Panc1 (cell line): ENCODE results near the gene MTHFSD. TPM values are rescaled to one million over a fixed set of nuclear protein-coding genes. Genes with fewer than 3 reads are reported as not detected.

ENCODE experiments used
- ATAC-seq: fragments of 200-7000 bp; cut with Tn5 transposase; 2 replicates; pipeline ENCODE4 v1.9.1; 2020; ENCODE audit warnings: mild to moderate bottlenecking, moderate library complexity
- BruUV-seq: library from RNA; stranded (reverse); fragments of 400-500 nt; replicated peaks from 2 replicates; lab custom pipeline; 2021; lab: Mats Ljungman, UMichigan
- CTCF ChIA-PET: fragments of 300-600 bp; sonication (Branson Sonifier 250); formaldehyde crosslinking; loops from one replicate; lab custom pipeline; 2022; ENCODE audit warnings: antibody characterized with exemption; lab: Charles Lee
- POLR2A ChIA-PET: fragments of 300-600 bp; sonication (Branson Sonifier 250); formaldehyde crosslinking; loops from one replicate; lab custom pipeline; 2022; ENCODE audit warnings: antibody characterized with exemption; lab: Charles Lee
- DNase-seq: peaks from one replicate; pipeline ENCODE4 v3.0.0-alpha.2; 2010; ENCODE audit warnings: low read depth, low spot score
- H3K27ac ChIP-seq: 2 replicates; pipeline ENCODE4 v1.5.1; 2011; ENCODE audit warnings: mild to moderate bottlenecking, low read length, inconsistent platforms
- H3K27me3 ChIP-seq: fragments of 200-500 bp; sonication (Bioruptor generic); 2 replicates; pipeline ENCODE4 v1.6.0; 2014; ENCODE audit warnings: low read length, inconsistent platforms; ENCODE audit not compliant: control insufficient read depth, insufficient read depth
- H3K36me3 ChIP-seq: fragments of 200-500 bp; sonication (Bioruptor generic); 2 replicates; pipeline ENCODE4 v1.5.1; 2014; ENCODE audit warnings: inconsistent platforms, mild to moderate bottlenecking, low read length, moderate library complexity; ENCODE audit not compliant: control insufficient read depth, insufficient read depth
- H3K4me1 ChIP-seq: 2 replicates; pipeline ENCODE4 v1.5.1; 2011; ENCODE audit warnings: inconsistent platforms, mild to moderate bottlenecking, low read length, moderate library complexity; ENCODE audit not compliant: control insufficient read depth, insufficient read depth
- H3K4me3 ChIP-seq, 2 experiments: 2 replicates each; pipeline ENCODE4 v1.5.1; 2011 to 2012; ENCODE audit warnings: low read depth in 2 of 2, low read length in 2 of 2, mild to moderate bottlenecking in 2 of 2, inconsistent platforms in 1 of 2, moderate library complexity in 1 of 2
- H3K9me3 ChIP-seq: fragments of 200-500 bp; sonication (Bioruptor generic); 2 replicates; pipeline ENCODE4 v1.5.1; 2014; ENCODE audit warnings: low read depth, mild to moderate bottlenecking, inconsistent platforms, low read length, moderate library complexity; ENCODE audit not compliant: control insufficient read depth, insufficient read depth
- POLR2AphosphoS5 ChIP-seq: IDR thresholded peaks from 2 replicates; pipeline ENCODE4 v1.6.1; 2012; ENCODE audit warnings: mild to moderate bottlenecking, low read depth, low read length, moderate library complexity
- SIN3A ChIP-seq: IDR thresholded peaks from 2 replicates; pipeline ENCODE4 v1.6.1; 2012; ENCODE audit warnings: low read depth, mild to moderate bottlenecking, low read length, moderate library complexity, borderline replicate concordance; ENCODE audit not compliant: insufficient read depth
- TCF7L2 ChIP-seq: IDR thresholded peaks from 2 replicates; pipeline ENCODE4 v1.6.1; 2011; ENCODE audit warnings: mild to moderate bottlenecking, low read depth, low read length, inconsistent platforms
- in situ Hi-C: cut with HindIII; loops from 2 replicates; pipeline ENCODE4 v1.10.0; 2016; ENCODE audit warnings: low sequenced_read_pairs, low pct_unique_long_range_greater_than_20kb
- intact Hi-C: fragments of 100-400 bp; cut with micrococcal nuclease; formaldehyde crosslinking; loops from one replicate; pipeline ENCODE4 v1.10.0; 2022; ENCODE audit not compliant: unreplicated experiment
- total RNA-seq: library from RNA; stranded (reverse); gene quantifications from one replicate; pipeline ENCODE4 v1.2.1, GENCODE V29; 2021; ENCODE audit not compliant: unreplicated experiment
- TF ChIP-seq, protein P1 (sequence below), 2 experiments: IDR thresholded peaks; 2 replicates each; pipeline ENCODE4 v1.6.1; 2011 to 2012; ENCODE audit warnings: low read depth in 2 of 2, control low read depth in 1 of 2, low read length in 1 of 2, mild to moderate bottlenecking in 1 of 2, moderate library complexity in 1 of 2; ENCODE audit not compliant: insufficient read depth in 1 of 2
- TF ChIP-seq, protein P2 (sequence below): fragments of 450-650 bp; IDR thresholded peaks from 2 replicates; pipeline ENCODE4 v1.5.1; 2017; ENCODE audit warnings: mild to moderate bottlenecking

The MTHFSD gene
- total RNA-seq, 1 experiment from 2014 or later = 16.5 TPM

GRCh38 chr16:86524029-86524428, 31.0 kb downstream of the MTHFSD start:
- intact Hi-C loops = loop anchor here (5.0 kb wide), 1 partner anchor 182 kb away; no protein-coding TSS in a partner anchor
- in situ Hi-C loops = no loop called here
- POLR2A ChIA-PET = no interaction called here

GRCh38 chr16:86523166-86523740, 31.8 kb downstream of the MTHFSD start:
- Histone ChIP-seq H3K36me3 (no peaks in the 10 kb centered on the region), H3K9me3 (no peaks in the 10 kb centered on the region), H3K27me3 (no peaks in the 10 kb centered on the region), H3K4me1 (no peaks in the 10 kb centered on the region), H3K4me3 (no peak overlapping the region), H3K27ac (no peak overlapping the region)
- ChIA-PET CTCF (no interaction called here), POLR2A (no interaction called here)
- ATAC-seq = no peak
- intact Hi-C loops = loop anchor here (5.0 kb wide), 1 partner anchor 181 kb away; no protein-coding TSS in a partner anchor
- no peak for DNase-seq
- in situ Hi-C loops = no loop called here
- no peak for TF ChIP-seq TCF7L2
- no peak for TF ChIP-seq SIN3A
- TF ChIP-seq, protein P1, sequence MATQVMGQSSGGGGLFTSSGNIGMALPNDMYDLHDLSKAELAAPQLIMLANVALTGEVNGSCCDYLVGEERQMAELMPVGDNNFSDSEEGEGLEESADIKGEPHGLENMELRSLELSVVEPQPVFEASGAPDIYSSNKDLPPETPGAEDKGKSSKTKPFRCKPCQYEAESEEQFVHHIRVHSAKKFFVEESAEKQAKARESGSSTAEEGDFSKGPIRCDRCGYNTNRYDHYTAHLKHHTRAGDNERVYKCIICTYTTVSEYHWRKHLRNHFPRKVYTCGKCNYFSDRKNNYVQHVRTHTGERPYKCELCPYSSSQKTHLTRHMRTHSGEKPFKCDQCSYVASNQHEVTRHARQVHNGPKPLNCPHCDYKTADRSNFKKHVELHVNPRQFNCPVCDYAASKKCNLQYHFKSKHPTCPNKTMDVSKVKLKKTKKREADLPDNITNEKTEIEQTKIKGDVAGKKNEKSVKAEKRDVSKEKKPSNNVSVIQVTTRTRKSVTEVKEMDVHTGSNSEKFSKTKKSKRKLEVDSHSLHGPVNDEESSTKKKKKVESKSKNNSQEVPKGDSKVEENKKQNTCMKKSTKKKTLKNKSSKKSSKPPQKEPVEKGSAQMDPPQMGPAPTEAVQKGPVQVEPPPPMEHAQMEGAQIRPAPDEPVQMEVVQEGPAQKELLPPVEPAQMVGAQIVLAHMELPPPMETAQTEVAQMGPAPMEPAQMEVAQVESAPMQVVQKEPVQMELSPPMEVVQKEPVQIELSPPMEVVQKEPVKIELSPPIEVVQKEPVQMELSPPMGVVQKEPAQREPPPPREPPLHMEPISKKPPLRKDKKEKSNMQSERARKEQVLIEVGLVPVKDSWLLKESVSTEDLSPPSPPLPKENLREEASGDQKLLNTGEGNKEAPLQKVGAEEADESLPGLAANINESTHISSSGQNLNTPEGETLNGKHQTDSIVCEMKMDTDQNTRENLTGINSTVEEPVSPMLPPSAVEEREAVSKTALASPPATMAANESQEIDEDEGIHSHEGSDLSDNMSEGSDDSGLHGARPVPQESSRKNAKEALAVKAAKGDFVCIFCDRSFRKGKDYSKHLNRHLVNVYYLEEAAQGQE (IDR thresholded peaks at IDR 0.05; ENCODE audit: insufficient read depth in 1 of 2, low read depth in 2 of 2, low read length in 1 of 2) = no peak
- TF ChIP-seq, protein P2, sequence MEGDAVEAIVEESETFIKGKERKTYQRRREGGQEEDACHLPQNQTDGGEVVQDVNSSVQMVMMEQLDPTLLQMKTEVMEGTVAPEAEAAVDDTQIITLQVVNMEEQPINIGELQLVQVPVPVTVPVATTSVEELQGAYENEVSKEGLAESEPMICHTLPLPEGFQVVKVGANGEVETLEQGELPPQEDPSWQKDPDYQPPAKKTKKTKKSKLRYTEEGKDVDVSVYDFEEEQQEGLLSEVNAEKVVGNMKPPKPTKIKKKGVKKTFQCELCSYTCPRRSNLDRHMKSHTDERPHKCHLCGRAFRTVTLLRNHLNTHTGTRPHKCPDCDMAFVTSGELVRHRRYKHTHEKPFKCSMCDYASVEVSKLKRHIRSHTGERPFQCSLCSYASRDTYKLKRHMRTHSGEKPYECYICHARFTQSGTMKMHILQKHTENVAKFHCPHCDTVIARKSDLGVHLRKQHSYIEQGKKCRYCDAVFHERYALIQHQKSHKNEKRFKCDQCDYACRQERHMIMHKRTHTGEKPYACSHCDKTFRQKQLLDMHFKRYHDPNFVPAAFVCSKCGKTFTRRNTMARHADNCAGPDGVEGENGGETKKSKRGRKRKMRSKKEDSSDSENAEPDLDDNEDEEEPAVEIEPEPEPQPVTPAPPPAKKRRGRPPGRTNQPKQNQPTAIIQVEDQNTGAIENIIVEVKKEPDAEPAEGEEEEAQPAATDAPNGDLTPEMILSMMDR = no peak
- no peak for TF ChIP-seq POLR2AphosphoS5
- no TSS peak for BruUV-seq

More at GRCh38 chr16:86524029-86524428, 31.0 kb downstream of the MTHFSD start:
- ATAC-seq = no peak
- Histone ChIP-seq H3K4me1 (no peaks in the 10 kb centered on the region), H3K9me3 (no peaks in the 10 kb centered on the region), H3K27me3 (no peaks in the 10 kb centered on the region), H3K27ac (no peak overlapping the region), H3K4me3 (no peak overlapping the region), H3K36me3 (no peaks in the 10 kb centered on the region)
- TF ChIP-seq, protein P2 = no peak
- no peak for TF ChIP-seq TCF7L2
- no peak for TF ChIP-seq POLR2AphosphoS5
- no peak for TF ChIP-seq SIN3A
- TF ChIP-seq, protein P1 (IDR thresholded peaks at IDR 0.05; ENCODE audit: insufficient read depth in 1 of 2, low read depth in 2 of 2, low read length in 1 of 2) = no peak
- no TSS peak for BruUV-seq
- CTCF ChIA-PET = no interaction called here
- no peak for DNase-seq
